ENCODE results near the gene FOXE1. TPM values are rescaled to one million over a fixed set of nuclear protein-coding genes. Genes with fewer than 3 reads are reported as not detected.
A peak's percentile ranks its signal among the peaks of the same experiment; 100 is the strongest.

FOXE1 gene
- total RNA-seq, 2 experiments from 2014 or later = not detected

GRCh38 chr9:97854696-97855485 is 1.9 kb downstream of the FOXE1 start:
- no peak for DNase-seq
- Mint-ChIP-seq H3K27me3 (peaks cover 91% of the 10 kb centered on the region), H3K36me3 (no peaks in the 10 kb centered on the region), H3K4me3 (peak overlapping the region; percentile 42), H3K27ac (no peak overlapping the region), H3K4me1 (peaks cover 18% of the 10 kb centered on the region), H3K9me3 (no peaks in the 10 kb centered on the region)

GRCh38 chr9:97855486-97855875 is 2.5 kb downstream of the FOXE1 start:
- DNase-seq = no peak
- H3K9me3 Mint-ChIP-seq = no peaks in the 10 kb centered on the region
- H3K4me3 Mint-ChIP-seq = peak overlapping the region; percentile 42
- no peaks in the 10 kb centered on the region for H3K36me3 Mint-ChIP-seq
- peaks cover 91% of the 10 kb centered on the region for H3K27me3 Mint-ChIP-seq
- H3K4me1 Mint-ChIP-seq = peaks cover 18% of the 10 kb centered on the region
- no peak overlapping the region for H3K27ac Mint-ChIP-seq

GRCh38 chr9:97855899-97856298 is 2.9 kb downstream of the FOXE1 start:
- DNase-seq = no peak
- peaks cover 91% of the 10 kb centered on the region for H3K27me3 Mint-ChIP-seq
- no peak overlapping the region for H3K27ac Mint-ChIP-seq
- no peaks in the 10 kb centered on the region for H3K9me3 Mint-ChIP-seq
- peaks cover 18% of the 10 kb centered on the region for H3K4me1 Mint-ChIP-seq
- no peaks in the 10 kb centered on the region for H3K36me3 Mint-ChIP-seq
- no peak overlapping the region for H3K4me3 Mint-ChIP-seq

GRCh38 chr9:97856857-97857605 is 4.0 kb downstream of the FOXE1 start:
- DNase-seq = no peak
- Mint-ChIP-seq H3K36me3 (no peaks in the 10 kb centered on the region), H3K4me1 (peaks cover 18% of the 10 kb centered on the region), H3K9me3 (no peaks in the 10 kb centered on the region), H3K4me3 (no peak overlapping the region), H3K27ac (no peak overlapping the region), H3K27me3 (peaks cover 91% of the 10 kb centered on the region)

- Mint-ChIP-seq H3K9me3 (no peaks in the 10 kb centered on the region), H3K27me3 (peaks cover 87% of the 10 kb centered on the region), H3K36me3 (no peaks in the 10 kb centered on the region), H3K27ac (no peak overlapping the region), H3K4me3 (no peak overlapping the region), H3K4me1 (peaks cover 15% of the 10 kb centered on the region)
- DNase-seq = no peak
Observed at GRCh38 chr9:97857606-97858392, 4.8 kb downstream of the FOXE1 start.

- no peak for DNase-seq
- H3K36me3 Mint-ChIP-seq = no peaks in the 10 kb centered on the region
- H3K4me1 Mint-ChIP-seq = peaks cover 15% of the 10 kb centered on the region
- no peak overlapping the region for H3K4me3 Mint-ChIP-seq
- H3K27me3 Mint-ChIP-seq = peaks cover 83% of the 10 kb centered on the region
- H3K27ac Mint-ChIP-seq = no peak overlapping the region
- no peaks in the 10 kb centered on the region for H3K9me3 Mint-ChIP-seq
Observed at GRCh38 chr9:97858393-97858713, 5.3 kb downstream of the FOXE1 start.

GRCh38 chr9:97858826-97859225 is 5.8 kb downstream of the FOXE1 start:
- H3K27ac Mint-ChIP-seq = no peak overlapping the region
- no peaks in the 10 kb centered on the region for H3K36me3 Mint-ChIP-seq

GRCh38 chr9:97859346-97859745 is 6.3 kb downstream of the FOXE1 start:
- no peak overlapping the region for H3K4me3 Mint-ChIP-seq

More at GRCh38 chr9:97858826-97859225, 5.8 kb downstream of the FOXE1 start:
- no peak for DNase-seq
- no peak overlapping the region for H3K4me3 Mint-ChIP-seq
- peaks cover 83% of the 10 kb centered on the region for H3K27me3 Mint-ChIP-seq
- peaks cover 15% of the 10 kb centered on the region for H3K4me1 Mint-ChIP-seq
- no peaks in the 10 kb centered on the region for H3K9me3 Mint-ChIP-seq

GRCh38 chr9:97860451-97861147 is 7.6 kb downstream of the FOXE1 start:
- H3K9me3 Mint-ChIP-seq = peaks cover 9% of the 10 kb centered on the region
- no peaks in the 10 kb centered on the region for H3K36me3 Mint-ChIP-seq
- DNase-seq = no peak
- H3K4me1 Mint-ChIP-seq = peaks cover 11% of the 10 kb centered on the region
- no peak overlapping the region for H3K4me3 Mint-ChIP-seq
- H3K27me3 Mint-ChIP-seq = peaks cover 87% of the 10 kb centered on the region
- H3K27ac Mint-ChIP-seq = no peak overlapping the region

More at GRCh38 chr9:97859346-97859745, 6.3 kb downstream of the FOXE1 start:
- H3K27me3 Mint-ChIP-seq = peaks cover 84% of the 10 kb centered on the region
- H3K4me1 Mint-ChIP-seq = peaks cover 15% of the 10 kb centered on the region
- DNase-seq = no peak
- H3K36me3 Mint-ChIP-seq = no peaks in the 10 kb centered on the region
- no peak overlapping the region for H3K27ac Mint-ChIP-seq
- no peaks in the 10 kb centered on the region for H3K9me3 Mint-ChIP-seq

- Mint-ChIP-seq H3K9me3 (peaks cover 14% of the 10 kb centered on the region), H3K27me3 (peaks cover 84% of the 10 kb centered on the region), H3K27ac (no peak overlapping the region)
Observed at GRCh38 chr9:97861148-97861475, 8.1 kb downstream of the FOXE1 start.

GRCh38 chr9:97863314-97863713 is 10.3 kb downstream of the FOXE1 start:
- Mint-ChIP-seq H3K9me3 (peaks cover 26% of the 10 kb centered on the region), H3K27me3 (peaks cover 72% of the 10 kb centered on the region), H3K4me3 (no peak overlapping the region), H3K27ac (no peak overlapping the region), H3K4me1 (peaks cover 2% of the 10 kb centered on the region), H3K36me3 (peaks cover 9% of the 10 kb centered on the region)
- no peak for DNase-seq

More at GRCh38 chr9:97861148-97861475, 8.1 kb downstream of the FOXE1 start:
- H3K4me1 Mint-ChIP-seq = peaks cover 11% of the 10 kb centered on the region
- DNase-seq = no peak
- no peak overlapping the region for H3K4me3 Mint-ChIP-seq
- H3K36me3 Mint-ChIP-seq = no peaks in the 10 kb centered on the region

- Mint-ChIP-seq H3K9me3 (peaks cover 26% of the 10 kb centered on the region), H3K4me1 (no peaks in the 10 kb centered on the region), H3K27me3 (peaks cover 64% of the 10 kb centered on the region), H3K36me3 (peaks cover 9% of the 10 kb centered on the region), H3K27ac (no peak overlapping the region), H3K4me3 (no peak overlapping the region)
- DNase-seq = no peak
Observed at GRCh38 chr9:97864396-97864795, 11.4 kb downstream of the FOXE1 start.

GRCh38 chr9:97866300-97866699 is 13.3 kb downstream of the FOXE1 start:
- H3K4me3 Mint-ChIP-seq = no peak overlapping the region
- H3K27me3 Mint-ChIP-seq = peaks cover 51% of the 10 kb centered on the region

GRCh38 chr9:97866848-97867247 is 13.8 kb downstream of the FOXE1 start:
- H3K36me3 Mint-ChIP-seq = peaks cover 9% of the 10 kb centered on the region
- no peak overlapping the region for H3K27ac Mint-ChIP-seq
- no peaks in the 10 kb centered on the region for H3K4me1 Mint-ChIP-seq
- peaks cover 45% of the 10 kb centered on the region for H3K27me3 Mint-ChIP-seq
- H3K4me3 Mint-ChIP-seq = no peak overlapping the region
- no peak for DNase-seq
- peaks cover 26% of the 10 kb centered on the region for H3K9me3 Mint-ChIP-seq

More at GRCh38 chr9:97866300-97866699, 13.3 kb downstream of the FOXE1 start:
- Mint-ChIP-seq H3K9me3 (peaks cover 26% of the 10 kb centered on the region), H3K36me3 (peaks cover 9% of the 10 kb centered on the region), H3K27ac (no peak overlapping the region), H3K4me1 (no peaks in the 10 kb centered on the region)
- DNase-seq = no peak

Data from activated naive CD8-positive, alpha-beta T cell treated with anti-CD3 and anti-CD28 coated beads for 36 hours (primary cell).